GM12878 (cell line): ENCODE data around the gene POLN.

Experiments used
- NRF1 ChIP-seq: conservative IDR thresholded peaks from 2 replicates; pipeline ENCODE4 v1.6.1; 2011; ENCODE audit warnings: mild to moderate bottlenecking, low read depth, low read length, improper control_type of control experiment
- TF ChIP-seq, protein P1 (sequence below): fragments of 450-650 bp; IDR thresholded peaks from 2 replicates; pipeline ENCODE4 v1.6.1; 2016; ENCODE audit warnings: mild to moderate bottlenecking

DNA sequence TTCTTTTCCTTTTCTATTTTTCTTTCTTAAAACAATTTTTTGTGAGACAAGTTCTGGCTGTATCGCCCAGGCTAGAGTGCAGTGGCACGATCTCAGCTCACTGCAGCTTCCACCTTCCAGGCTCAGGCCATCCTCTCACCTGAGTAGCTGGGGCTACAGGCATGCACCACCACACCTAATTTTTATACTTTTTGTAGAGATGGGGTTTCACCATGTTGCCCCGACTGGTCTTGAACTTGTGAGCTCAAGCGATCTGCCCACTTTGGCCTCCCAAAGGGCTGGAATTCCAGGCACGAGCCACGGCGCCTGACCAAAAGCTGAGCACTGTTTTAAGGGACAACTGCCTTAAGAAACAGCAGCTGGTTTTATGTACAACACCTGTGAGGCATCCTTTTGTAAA is 192.1 kb downstream of the POLN start:
- TF ChIP-seq NRF1: no peak
- TF ChIP-seq, protein P1, sequence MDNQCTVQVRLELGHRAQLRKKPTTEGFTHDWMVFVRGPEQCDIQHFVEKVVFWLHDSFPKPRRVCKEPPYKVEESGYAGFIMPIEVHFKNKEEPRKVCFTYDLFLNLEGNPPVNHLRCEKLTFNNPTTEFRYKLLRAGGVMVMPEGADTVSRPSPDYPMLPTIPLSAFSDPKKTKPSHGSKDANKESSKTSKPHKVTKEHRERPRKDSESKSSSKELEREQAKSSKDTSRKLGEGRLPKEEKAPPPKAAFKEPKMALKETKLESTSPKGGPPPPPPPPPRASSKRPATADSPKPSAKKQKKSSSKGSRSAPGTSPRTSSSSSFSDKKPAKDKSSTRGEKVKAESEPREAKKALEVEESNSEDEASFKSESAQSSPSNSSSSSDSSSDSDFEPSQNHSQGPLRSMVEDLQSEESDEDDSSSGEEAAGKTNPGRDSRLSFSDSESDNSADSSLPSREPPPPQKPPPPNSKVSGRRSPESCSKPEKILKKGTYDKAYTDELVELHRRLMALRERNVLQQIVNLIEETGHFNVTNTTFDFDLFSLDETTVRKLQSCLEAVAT: no peak
